ENCODE results near the gene ROR2. TPM values are rescaled to one million over a fixed set of nuclear protein-coding genes. Genes with fewer than 3 reads are reported as not detected.

Gene ROR2
- total and polyA plus RNA-seq, 4 donors: 1.6 to 5.8 TPM; not detected in 2

Small RNA genes lying within 50 kb of the gene (microRNA-seq; reads per million reads assigned to microRNA genes)
- gene MIR3910-1: 0 reads per million in 2 donors
- gene MIR3910-2: 0 reads per million in 2 donors

Other genes starting within 250 kb of the ROR2 start
- 10 to 100 TPM; 48.1 to 52.2 TPM for gene SPTLC1, start 165.2 kb upstream of the ROR2 start, total RNA-seq
- 10 to 100 TPM; 22.7 to 39.7 TPM for gene SPTLC1, start 165.2 kb upstream of the ROR2 start, polyA plus RNA-seq

Measured in aorta (tissue), 4 donors.